HFF-Myc (cell line): Measurements from ENCODE around the gene STK17B.

Experiments
- DNase-seq: peaks from one replicate; pipeline ENCODE4 v3.0.0-alpha.2; 2011; ENCODE audit warnings: low read depth; ENCODE audit errors: extremely low read depth
- H3K4me3 ChIP-seq: replicated peaks from 2 replicates; pipeline ENCODE4 v1.5.1; 2011; ENCODE audit warnings: low read depth, mild to moderate bottlenecking, control low read depth, low read length
- CTCF ChIP-seq: IDR thresholded peaks from 2 replicates; pipeline ENCODE4 v1.5.1; 2012; ENCODE audit warnings: mild to moderate bottlenecking, low read depth, low read length, control low read depth; ENCODE audit errors: missing control alignments

The STK17B gene

GRCh38 chr2:196149948-196150347, 21.4 kb downstream of the STK17B start:
- DNase-seq = no peak
- no peak overlapping the region for H3K4me3 ChIP-seq
- TF ChIP-seq CTCF = no peak

DNA sequence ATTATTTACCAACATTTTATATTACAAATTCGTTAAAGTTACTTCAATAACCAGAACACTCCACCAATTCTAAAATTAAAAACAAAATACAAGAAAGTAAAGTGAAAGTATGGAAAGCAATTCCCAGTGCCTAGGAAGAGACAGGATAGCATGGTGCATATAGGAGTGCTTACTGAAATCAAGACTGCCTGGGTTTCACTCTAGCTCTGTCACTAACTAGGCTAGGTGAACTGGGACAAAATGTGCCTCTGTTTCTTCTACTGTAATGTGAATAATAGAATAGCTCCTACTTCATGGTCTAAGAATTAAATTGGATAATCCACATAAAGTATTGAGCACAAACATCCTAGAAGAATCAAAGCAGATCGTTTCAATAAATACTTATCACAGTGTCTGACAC, 22.6 kb downstream of the STK17B start:
- no peak overlapping the region for H3K4me3 ChIP-seq
- no peak for DNase-seq
- no peak for TF ChIP-seq CTCF

DNA sequence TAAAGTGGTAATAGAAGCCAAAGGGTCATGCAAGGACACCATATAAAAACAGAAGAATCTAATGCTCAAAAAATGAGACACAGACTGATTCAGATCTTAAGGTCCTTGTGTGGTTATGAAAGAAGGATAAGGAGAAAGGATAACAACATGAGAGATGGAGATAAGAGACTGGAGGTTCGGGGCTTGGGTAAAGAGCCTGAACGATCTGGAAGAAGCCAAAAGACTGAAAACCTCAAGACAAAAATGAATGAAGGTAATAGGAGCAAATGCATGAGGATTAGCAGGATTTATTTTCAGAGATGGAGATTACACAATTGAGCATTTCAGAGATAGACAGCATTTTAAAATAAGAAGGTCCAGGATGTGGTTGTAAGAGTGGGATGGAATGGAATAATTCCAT, 26.1 kb downstream of the STK17B start:
- no peak for TF ChIP-seq CTCF
- no peak for DNase-seq
- no peak overlapping the region for H3K4me3 ChIP-seq

DNA sequence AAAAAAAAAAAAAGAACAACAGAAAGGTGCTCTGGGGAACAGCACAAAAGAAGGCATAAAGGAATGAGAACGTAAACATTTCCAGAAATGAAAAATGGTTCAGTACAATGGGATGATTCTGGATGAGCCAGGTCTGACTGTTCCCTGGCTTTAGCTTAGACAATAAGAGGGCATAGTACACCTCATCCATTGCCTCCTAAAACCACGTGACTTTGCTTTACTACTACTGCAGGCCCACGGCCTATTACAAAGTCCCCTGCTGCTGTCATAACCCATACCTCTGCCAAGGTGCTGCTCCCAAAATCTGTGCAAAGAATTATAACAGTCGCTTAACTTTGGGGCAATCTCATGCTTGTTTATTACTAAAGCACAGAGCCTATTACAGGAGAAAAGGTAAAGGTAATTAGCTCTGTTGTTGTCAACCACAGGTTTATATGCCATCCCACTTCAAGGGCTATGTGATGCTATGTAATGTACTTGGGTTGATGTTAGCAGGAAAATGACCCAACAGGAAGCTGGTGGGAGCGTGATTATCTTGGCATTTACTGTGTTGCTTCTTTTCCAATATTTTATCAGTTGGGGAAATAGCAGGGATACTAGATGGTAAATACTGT, 26.8 kb downstream of the STK17B start:
- no peak for DNase-seq
- TF ChIP-seq CTCF = no peak
- H3K4me3 ChIP-seq = no peak overlapping the region

GRCh38 chr2:196143730-196144131, 27.6 kb downstream of the STK17B start:
- DNase-seq = no peak
- no peak overlapping the region for H3K4me3 ChIP-seq
- TF ChIP-seq CTCF = no peak

GRCh38 chr2:196142825-196143224, 28.6 kb downstream of the STK17B start:
- no peak overlapping the region for H3K4me3 ChIP-seq
- no peak for TF ChIP-seq CTCF
- no peak for DNase-seq

DNA sequence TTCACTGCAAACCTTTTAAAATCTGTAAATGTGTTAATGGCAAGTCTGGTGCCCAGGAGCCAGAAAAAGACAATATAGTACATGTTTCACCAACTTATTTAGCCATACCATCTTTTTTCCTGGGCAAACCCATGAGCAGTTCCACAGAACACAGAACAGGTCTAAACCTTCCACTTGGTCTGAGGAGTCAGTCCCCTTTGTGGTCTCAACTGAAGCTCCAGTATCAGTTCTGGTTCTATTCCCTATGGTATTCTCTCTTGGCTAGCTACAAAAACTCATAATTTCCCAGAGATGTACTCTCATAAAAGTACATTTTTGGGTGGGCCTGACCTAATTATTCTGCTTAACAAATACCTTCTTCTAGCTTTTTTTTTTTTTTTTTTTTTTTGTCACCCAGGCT, 31.2 kb downstream of the STK17B start:
- no peak for TF ChIP-seq CTCF
- no peak overlapping the region for H3K4me3 ChIP-seq
- no peak for DNase-seq
